ENCODE data around the gene ST7L. TPM values are rescaled to one million over a fixed set of nuclear protein-coding genes. Genes with fewer than 3 reads are reported as not detected.
A peak's percentile ranks its signal among the peaks of the same experiment; 100 is the strongest.
"Not testable (repeated sequence)": the region's sequence is repeated elsewhere in the genome, so short reads cannot be mapped to it uniquely, and the experiment has no call there.

ST7L gene
- total RNA-seq, 1 experiment from 2014 or later: 13.8 TPM

- peak; percentile 84 for DNase-seq
- no peaks in the 10 kb centered on the region for H3K27me3 ChIP-seq
- H3K9me3 ChIP-seq: no peaks in the 10 kb centered on the region
- peak overlapping the region; percentile 46 for H3K4me3 ChIP-seq
- no peaks in the 10 kb centered on the region for H3K36me3 ChIP-seq
Observed at GRCh38 chr1:112501810-112502641, 116.9 kb downstream of the ST7L start.

DNA sequence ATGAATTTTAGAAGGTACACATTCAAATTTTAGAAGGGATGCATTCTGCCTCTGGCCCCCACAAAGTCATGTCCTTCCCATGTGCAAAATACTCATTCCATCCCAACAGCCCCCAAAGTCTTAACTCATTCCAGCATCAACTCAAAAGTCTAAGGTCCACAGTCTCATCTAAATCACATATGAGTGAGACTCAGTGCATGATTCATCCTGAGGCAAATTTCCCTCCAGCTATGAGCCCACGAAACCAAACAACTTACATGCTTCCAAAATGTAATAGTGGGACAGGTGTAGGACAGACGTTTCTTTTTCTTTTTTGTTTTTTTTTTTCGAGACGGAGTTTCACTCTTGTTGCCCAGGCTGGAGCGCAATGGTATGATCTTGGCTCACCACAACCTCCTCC lies 122.7 kb downstream of the ST7L start:
- Histone ChIP-seq H3K27me3 (no peaks in the 10 kb centered on the region), H3K9me3 (no peaks in the 10 kb centered on the region), H3K36me3 (no peaks in the 10 kb centered on the region), H3K4me3 (no peak overlapping the region)
- DNase-seq: no peak

DNA sequence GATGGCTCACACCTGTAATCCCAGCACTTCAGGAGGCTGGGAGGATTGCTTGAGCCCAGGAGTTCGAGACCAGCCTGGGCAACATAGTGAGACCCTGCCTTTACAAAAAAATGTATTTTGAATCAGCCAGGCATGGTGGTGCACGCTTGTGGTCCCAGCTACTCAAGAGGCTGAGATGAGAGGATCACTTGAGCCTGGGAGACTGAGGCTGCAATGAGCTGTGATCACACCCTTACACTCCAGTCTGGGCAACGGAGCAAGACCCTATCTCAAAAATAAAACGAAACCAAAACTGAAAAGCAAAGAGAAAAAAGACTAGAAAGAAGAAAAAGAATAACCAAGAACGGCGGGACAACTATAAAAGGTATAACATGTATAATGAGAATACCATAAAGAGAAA lies 125.6 kb downstream of the ST7L start:
- no peak for DNase-seq
- no peaks in the 10 kb centered on the region for H3K9me3 ChIP-seq
- no peaks in the 10 kb centered on the region for H3K36me3 ChIP-seq
- H3K27me3 ChIP-seq: no peaks in the 10 kb centered on the region
- H3K4me3 ChIP-seq: no peak overlapping the region

GRCh38 chr1:112492076-112492475 lies 126.9 kb downstream of the ST7L start:
- no peak for DNase-seq
- Histone ChIP-seq H3K27me3 (no peaks in the 10 kb centered on the region), H3K4me3 (no peak overlapping the region), H3K9me3 (no peaks in the 10 kb centered on the region), H3K36me3 (no peaks in the 10 kb centered on the region)

DNA sequence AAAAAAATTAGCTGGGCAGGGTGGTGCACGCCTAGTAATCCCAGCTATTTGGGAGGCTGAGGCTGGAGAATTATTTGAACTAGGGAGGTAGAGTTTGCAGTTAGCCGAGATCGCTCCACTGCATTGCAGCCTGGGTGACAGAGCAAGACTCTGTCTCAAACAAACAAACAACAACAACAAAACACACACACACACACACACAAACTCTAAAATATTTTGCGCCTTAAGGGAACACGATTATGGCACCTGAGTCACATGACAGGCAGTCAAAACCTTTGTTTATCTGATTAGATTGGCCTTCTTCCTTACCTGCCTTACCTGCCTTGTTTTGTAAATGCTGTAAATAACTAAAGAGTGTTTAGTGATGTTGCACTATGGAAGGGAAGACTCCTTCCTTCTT lies 130.8 kb downstream of the ST7L start:
- H3K9me3 ChIP-seq: no peaks in the 10 kb centered on the region

GRCh38 chr1:112487686-112488085 lies 131.3 kb downstream of the ST7L start:
- H3K27me3 ChIP-seq, H3K36me3 ChIP-seq, DNase-seq, H3K9me3 ChIP-seq, H3K4me3 ChIP-seq: not testable (repeated sequence)

More for the DNA sequence above, 130.8 kb downstream of the ST7L start:
- DNase-seq: no peak
- Histone ChIP-seq H3K36me3 (no peaks in the 10 kb centered on the region), H3K4me3 (no peak overlapping the region), H3K27me3 (no peaks in the 10 kb centered on the region; the same call in 1 of the 2 replicates)

DNA sequence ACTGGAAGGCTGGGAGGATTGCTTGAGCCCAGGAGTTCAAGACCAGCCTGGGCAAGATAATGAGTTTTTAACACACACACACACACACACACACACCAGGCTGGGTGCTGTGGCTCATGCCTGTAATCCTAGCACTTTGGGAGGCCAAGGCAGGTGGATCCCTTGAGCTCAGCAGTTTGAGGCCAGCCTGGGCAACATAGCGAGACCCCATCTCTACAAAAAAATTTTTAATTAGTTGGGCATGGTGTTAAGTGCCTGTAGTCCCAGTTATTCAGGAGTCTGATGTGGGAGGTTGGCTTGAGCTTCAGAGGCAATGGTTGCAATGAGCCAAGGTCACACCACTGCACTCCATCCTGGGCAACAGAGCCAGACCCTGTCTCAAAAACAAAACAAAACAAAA lies 132.9 kb downstream of the ST7L start:
- H3K36me3 ChIP-seq, DNase-seq, H3K4me3 ChIP-seq, H3K27me3 ChIP-seq, H3K9me3 ChIP-seq: not testable (repeated sequence)

- H3K9me3 ChIP-seq: peaks cover 51% of the 10 kb centered on the region
- H3K27me3 ChIP-seq: no peaks in the 10 kb centered on the region; the same call in 1 of the 2 replicates
- H3K4me3 ChIP-seq: no peak overlapping the region
- DNase-seq: no peak
- no peaks in the 10 kb centered on the region for H3K36me3 ChIP-seq
Observed at GRCh38 chr1:112478314-112478713, 140.6 kb downstream of the ST7L start.

GRCh38 chr1:112477550-112477949 lies 141.4 kb downstream of the ST7L start:
- H3K27me3 ChIP-seq: no peaks in the 10 kb centered on the region; the same call in 1 of the 2 replicates
- no peaks in the 10 kb centered on the region for H3K36me3 ChIP-seq
- no peak overlapping the region for H3K4me3 ChIP-seq
- H3K9me3 ChIP-seq: peaks cover 49% of the 10 kb centered on the region
- DNase-seq: no peak

Other genes starting within 250 kb of the ST7L start
- 11.9 and 16.3 TPM in 2 replicates for gene CTTNBP2NL, start 222.9 kb downstream of the ST7L start, total RNA-seq (2014; rRNA removed; shearing (Covaris generic); ENCODE audit: low replicate concordance)
- gene WNT2B, start 110.2 kb downstream of the ST7L start, total RNA-seq (2014; rRNA removed; shearing (Covaris generic); ENCODE audit: low replicate concordance): 11.0 and 12.0 TPM in 2 replicates
- gene CAPZA1, start 691 bp upstream of the ST7L start, total RNA-seq (2014; rRNA removed; shearing (Covaris generic); ENCODE audit: low replicate concordance): 362 and 392 TPM in 2 replicates
- gene MOV10, start 55.5 kb upstream of the ST7L start, total RNA-seq (2014; rRNA removed; shearing (Covaris generic); ENCODE audit: low replicate concordance): 25.6 and 39.7 TPM in 2 replicates
- 568 and 693 TPM in 2 replicates for gene RHOC, start 88.0 kb upstream of the ST7L start, total RNA-seq (2014; rRNA removed; shearing (Covaris generic); ENCODE audit: low replicate concordance)
- 2.4 and 2.7 TPM in 2 replicates for gene PPM1J, start 96.2 kb upstream of the ST7L start, total RNA-seq (2014; rRNA removed; shearing (Covaris generic); ENCODE audit: low replicate concordance)

Data from MG63 (cell line).